OCI-LY1 (cell line): ENCODE results near the gene CTRL.

Experiments used
- EZH2 ChIP-seq: fragments of 200-600 bp; sonication (generic), shearing (Covaris generic); IDR thresholded peaks from 2 replicates; pipeline ENCODE4 v1.8.0; 2017; ENCODE audit warnings: borderline replicate concordance, mixed run types, mild to moderate bottlenecking, antibody characterized with exemption, low read length, moderate library complexity, mixed read lengths
- TF ChIP-seq, protein P1 (sequence below): fragments of 200-600 bp; sonication (generic), shearing (Covaris generic); IDR thresholded peaks from 2 replicates; pipeline ENCODE4 v1.5.1; 2017; ENCODE audit warnings: mild to moderate bottlenecking, antibody characterized with exemption, low read length, moderate library complexity, mixed read lengths

DNA sequence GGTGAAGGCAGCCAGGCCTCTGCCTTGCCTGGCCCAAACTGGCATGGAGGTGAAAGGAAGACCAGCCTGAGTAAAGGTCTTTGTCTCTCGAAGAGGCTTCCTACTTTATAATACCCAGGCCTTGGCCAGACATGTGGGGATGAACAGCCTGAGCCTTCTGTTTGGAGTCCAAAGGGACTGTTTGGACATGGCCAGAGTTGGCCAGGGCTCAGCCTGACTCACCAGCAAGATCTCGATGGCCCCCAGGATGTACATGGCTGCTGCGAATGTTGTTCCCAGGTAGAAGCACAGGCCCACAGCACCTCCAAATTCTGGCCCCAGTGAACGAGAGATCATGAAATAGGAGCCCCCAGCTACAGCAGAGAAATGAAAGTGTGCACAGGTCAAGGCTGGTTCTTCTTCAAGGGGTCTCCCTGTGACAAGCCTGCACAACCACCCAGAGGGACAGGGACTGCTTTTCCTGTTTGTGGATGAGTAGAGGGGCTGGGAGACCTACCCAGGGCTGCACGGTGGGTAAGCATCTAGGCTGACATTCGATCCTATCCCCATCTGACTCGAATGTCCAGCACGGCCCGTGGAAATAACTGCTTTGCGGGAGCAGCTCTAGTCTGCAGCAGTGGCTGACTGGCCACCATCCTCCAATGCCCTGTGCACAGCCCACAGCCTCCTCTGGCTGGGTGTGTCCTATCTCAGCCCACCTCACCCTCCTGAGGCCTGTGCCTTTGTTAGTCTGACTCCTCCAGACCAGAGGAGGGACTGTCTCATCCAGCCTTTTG lies 22.9 kb upstream of the CTRL start:
- no peak for TF ChIP-seq EZH2
- TF ChIP-seq, protein P1, sequence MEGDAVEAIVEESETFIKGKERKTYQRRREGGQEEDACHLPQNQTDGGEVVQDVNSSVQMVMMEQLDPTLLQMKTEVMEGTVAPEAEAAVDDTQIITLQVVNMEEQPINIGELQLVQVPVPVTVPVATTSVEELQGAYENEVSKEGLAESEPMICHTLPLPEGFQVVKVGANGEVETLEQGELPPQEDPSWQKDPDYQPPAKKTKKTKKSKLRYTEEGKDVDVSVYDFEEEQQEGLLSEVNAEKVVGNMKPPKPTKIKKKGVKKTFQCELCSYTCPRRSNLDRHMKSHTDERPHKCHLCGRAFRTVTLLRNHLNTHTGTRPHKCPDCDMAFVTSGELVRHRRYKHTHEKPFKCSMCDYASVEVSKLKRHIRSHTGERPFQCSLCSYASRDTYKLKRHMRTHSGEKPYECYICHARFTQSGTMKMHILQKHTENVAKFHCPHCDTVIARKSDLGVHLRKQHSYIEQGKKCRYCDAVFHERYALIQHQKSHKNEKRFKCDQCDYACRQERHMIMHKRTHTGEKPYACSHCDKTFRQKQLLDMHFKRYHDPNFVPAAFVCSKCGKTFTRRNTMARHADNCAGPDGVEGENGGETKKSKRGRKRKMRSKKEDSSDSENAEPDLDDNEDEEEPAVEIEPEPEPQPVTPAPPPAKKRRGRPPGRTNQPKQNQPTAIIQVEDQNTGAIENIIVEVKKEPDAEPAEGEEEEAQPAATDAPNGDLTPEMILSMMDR: no peak
